ENCODE results near the gene ATP1A3.

Gene ATP1A3

DNA sequence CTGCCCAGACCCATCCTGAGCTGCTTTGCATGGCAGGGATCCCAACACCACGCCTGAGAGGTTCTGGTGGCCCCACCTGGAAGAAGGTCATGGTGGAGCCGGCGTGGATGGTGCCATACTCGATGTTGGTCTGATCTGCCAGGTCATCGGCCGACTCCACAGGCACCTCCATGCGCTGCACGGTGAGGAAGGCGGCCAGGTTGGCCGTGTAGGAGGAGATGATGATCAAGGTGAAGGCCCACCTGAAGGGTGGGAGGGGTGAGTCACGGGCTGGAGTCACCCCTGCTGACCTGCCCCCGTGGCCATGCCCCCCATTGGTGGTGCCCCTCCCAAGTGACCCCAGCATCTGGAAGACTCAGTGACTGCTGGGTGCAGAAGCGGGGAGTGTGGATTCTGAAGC, 12.5 kb upstream of the ATP1A3 start:
- TF ChIP-seq, protein P1, sequence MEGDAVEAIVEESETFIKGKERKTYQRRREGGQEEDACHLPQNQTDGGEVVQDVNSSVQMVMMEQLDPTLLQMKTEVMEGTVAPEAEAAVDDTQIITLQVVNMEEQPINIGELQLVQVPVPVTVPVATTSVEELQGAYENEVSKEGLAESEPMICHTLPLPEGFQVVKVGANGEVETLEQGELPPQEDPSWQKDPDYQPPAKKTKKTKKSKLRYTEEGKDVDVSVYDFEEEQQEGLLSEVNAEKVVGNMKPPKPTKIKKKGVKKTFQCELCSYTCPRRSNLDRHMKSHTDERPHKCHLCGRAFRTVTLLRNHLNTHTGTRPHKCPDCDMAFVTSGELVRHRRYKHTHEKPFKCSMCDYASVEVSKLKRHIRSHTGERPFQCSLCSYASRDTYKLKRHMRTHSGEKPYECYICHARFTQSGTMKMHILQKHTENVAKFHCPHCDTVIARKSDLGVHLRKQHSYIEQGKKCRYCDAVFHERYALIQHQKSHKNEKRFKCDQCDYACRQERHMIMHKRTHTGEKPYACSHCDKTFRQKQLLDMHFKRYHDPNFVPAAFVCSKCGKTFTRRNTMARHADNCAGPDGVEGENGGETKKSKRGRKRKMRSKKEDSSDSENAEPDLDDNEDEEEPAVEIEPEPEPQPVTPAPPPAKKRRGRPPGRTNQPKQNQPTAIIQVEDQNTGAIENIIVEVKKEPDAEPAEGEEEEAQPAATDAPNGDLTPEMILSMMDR (IDR thresholded peaks at IDR 0.05; ENCODE audit: insufficient read depth, low read depth, low read length, missing control alignments) = no peak
- H3K4me3 ChIP-seq (ENCODE audit: low read depth, low read length) = no peak overlapping the region
- no peak for DNase-seq (ENCODE audit: low read depth)

DNA sequence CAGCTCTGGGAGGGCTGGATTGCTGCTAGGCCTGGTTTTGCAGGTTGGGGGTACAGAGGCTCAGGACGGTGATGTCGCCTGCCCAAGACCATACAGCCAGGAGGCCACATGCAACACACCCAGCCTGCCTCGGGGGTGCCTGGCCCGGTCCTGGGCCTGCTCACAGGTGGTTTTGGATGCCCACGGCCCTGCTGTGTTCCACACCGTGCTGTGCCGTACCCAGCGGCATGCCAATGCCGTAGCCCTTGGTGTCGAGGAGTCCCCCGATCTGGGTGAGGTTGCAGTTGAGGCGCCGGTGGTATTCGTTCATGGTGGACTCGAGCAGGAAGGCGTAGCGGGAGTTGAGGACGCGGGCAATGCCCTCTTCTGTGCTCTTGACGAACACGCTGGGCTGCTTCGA, 11.5 kb upstream of the ATP1A3 start:
- TF ChIP-seq, protein P1 (IDR thresholded peaks at IDR 0.05; ENCODE audit: insufficient read depth, low read depth, low read length, missing control alignments) = no peak
- no peak overlapping the region for H3K4me3 ChIP-seq (ENCODE audit: low read depth, low read length)
- DNase-seq (ENCODE audit: low read depth) = no peak

DNA sequence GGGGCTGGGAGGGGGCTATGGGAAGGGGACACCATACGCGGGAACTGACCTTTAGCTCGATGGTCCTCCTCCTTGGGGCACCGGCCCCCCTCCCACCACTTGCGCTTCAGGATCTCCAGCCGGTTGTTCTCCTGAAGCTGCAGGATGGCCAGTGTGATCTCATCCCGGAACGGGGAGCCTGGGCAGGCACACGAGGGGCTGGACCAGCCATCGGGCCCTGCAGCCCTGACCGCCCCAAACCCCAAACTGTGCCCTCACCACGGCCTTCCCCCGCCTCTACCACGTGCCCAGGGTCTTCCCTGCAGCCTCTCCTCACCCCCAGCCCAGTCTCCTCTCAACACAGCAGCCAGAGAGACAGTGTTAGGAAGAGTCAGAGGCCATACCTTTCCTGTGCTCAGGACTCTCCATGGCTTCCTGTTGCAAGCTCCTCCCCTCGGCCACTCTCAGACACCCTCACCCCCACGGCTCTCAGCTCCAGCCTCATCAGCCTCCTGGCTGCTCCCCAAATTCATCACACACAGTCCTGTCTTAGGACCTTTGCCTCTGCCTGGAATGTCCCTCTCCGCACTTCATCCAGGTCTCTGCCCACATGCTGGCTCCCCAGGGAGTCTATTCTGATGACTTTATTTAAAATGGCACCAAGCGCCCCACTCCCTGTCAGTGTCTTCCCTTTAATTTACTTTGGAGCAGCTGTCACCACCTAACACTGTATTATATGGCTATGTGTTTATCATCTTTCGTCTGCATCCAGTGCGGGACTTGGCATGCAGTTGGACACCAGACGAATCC, 9.7 kb upstream of the ATP1A3 start:
- DNase-seq (ENCODE audit: low read depth) = no peak
- no peak overlapping the region for H3K4me3 ChIP-seq (ENCODE audit: low read depth, low read length)
- TF ChIP-seq, protein P1 (IDR thresholded peaks at IDR 0.05; ENCODE audit: insufficient read depth, low read depth, low read length, missing control alignments) = no peak

DNA sequence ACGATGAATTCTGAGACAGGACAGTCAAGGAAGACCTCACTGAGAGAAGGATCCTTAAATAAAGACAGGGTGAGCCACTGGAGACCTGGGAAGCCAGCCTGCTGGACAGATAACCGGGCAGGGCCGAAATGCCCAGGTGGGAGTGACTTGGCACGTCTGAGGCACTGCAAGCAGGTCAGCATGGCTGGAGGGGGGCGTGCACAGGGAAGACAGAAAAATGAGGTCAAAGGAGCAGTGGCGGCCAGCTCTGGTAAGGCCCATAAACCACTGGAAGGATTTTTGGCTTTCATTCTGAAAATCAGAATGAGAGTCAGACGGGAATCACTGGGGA, 5.8 kb upstream of the ATP1A3 start:
- TF ChIP-seq, protein P1 (IDR thresholded peaks at IDR 0.05; ENCODE audit: insufficient read depth, low read depth, low read length, missing control alignments) = no peak
- H3K4me3 ChIP-seq (ENCODE audit: low read depth, low read length) = no peak overlapping the region
- no peak for DNase-seq (ENCODE audit: low read depth)

DNA sequence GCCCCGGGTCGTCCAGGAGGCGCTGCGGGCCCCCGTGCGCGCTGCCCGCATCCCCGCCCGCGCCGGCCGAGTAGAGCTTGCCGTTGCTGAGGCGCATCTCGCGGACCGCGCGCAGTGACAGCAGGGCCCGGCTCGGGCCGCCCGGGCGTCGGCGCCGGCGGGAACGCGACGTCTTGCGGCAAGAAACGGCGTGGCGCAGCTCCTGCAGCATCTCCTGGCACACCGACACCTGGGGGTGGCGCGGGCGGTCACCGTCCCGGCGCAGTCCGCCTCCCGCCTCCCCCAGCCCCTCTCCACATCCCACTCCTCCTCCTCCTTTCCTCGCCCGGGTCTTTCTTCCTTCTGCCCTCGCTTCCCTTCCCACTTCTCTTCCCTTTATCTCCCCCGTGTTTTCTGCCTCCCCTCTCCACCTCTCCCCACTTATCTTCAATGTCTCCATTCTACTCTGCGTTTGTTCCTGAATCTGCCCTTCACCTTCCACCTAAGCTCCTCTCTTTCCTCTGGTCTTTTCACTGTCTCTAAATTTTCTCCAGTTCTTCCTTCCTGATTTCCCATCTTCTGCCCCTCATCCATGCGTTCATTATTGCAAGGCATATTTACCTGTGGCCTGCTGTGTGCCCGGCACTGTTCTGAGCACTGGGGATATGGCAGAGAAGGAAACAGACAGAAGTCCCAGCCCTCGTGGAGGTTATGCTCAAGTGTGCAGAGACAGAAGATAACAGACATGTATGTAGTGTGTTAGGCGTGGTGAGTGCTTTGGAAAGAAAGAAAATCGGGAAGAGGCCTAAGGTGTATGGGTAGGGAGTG, 5.2 kb upstream of the ATP1A3 start:
- TF ChIP-seq, protein P1 (IDR thresholded peaks at IDR 0.05; ENCODE audit: insufficient read depth, low read depth, low read length, missing control alignments) = no peak
- no peak for DNase-seq (ENCODE audit: low read depth)
- H3K4me3 ChIP-seq (ENCODE audit: low read depth, low read length) = no peak overlapping the region

DNA sequence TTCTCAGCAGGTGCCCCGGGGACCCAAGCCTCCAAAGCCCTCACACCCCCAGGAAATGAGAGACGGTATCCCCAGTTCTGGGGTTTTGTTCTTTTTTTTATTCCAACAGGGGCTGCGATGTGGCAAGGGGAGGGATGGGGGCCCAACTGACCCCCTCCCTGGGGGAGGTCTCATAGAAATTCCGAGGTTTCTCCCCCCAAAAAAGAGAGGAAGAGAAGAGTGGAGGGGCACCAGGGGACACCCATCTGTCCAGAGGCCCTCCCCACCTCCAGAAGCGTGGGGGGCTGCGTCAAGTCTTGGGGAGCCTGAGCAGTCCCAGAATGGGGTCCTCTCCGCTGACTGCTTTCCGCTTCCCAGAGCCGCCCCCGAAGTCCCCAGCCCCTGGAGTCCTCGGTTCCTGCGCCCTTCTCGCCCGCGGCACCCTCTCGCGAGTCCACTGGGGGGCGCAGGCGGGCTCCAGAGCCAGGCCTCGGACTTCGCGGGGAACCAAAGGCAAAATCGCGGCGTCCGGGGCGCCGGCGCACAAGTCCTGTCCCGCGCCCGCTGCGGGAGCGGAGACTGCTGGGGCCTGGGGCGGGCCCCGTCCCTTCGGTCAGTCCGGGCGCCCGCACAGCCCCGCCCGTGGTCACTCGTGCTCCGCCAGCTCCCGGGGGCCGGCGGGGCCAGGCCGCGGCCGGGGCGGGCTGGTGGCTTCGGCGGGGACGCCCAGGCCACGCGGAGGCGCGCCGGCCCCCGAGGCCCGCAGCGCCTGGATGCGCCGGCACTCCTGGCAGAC, 4.4 kb upstream of the ATP1A3 start:
- peak; percentile 49 for DNase-seq (ENCODE audit: low read depth)
- TF ChIP-seq, protein P1 (IDR thresholded peaks at IDR 0.05; ENCODE audit: insufficient read depth, low read depth, low read length, missing control alignments) = peak; percentile 75
- no peak overlapping the region for H3K4me3 ChIP-seq (ENCODE audit: low read depth, low read length)
